HL-60 (cell line): ENCODE data around the gene MAGI2.

Experiments used
- CTCF ChIP-seq: IDR thresholded peaks from one replicate; pipeline ENCODE4 v1.5.1; 2011; ENCODE audit warnings: low read length, control low read depth, inconsistent platforms; ENCODE audit not compliant: insufficient read depth
- GABPA ChIP-seq: IDR thresholded peaks from 2 replicates; pipeline ENCODE4 v1.6.1; 2012; ENCODE audit warnings: low read depth

GRCh38 chr7:78224923-78225322 is 1228.5 kb downstream of the MAGI2 start:
- TF ChIP-seq GABPA (no peak), CTCF (no peak)
